ENCODE data around the gene SEMA3A. TPM values are rescaled to one million over a fixed set of nuclear protein-coding genes. Genes with fewer than 3 reads are reported as not detected.

The SEMA3A gene
- total RNA-seq, 1 experiment from 2014 or later: 32.2 TPM

GRCh38 chr7:84104826-84105225 is 89.8 kb downstream of the SEMA3A start:
- Mint-ChIP-seq H3K36me3 (no peaks in the 10 kb centered on the region; the same call in 1 of the 2 replicates), H3K4me1 (peaks cover 53% of the 10 kb centered on the region)
- DNase-seq (ENCODE audit: low spot score): no peak

More at GRCh38 chr7:84104826-84105225, 89.8 kb downstream of the SEMA3A start:
- peak overlapping the region; percentile 85 for H3K27ac Mint-ChIP-seq
- no peak for ATAC-seq
- POLR2A ChIA-PET: no interaction called here
- TF ChIP-seq CREM (CRISPR knock-in tag; IDR thresholded peaks at IDR 0.05): no peak
- TF ChIP-seq NFYB (CRISPR knock-in tag; conservative IDR thresholded peaks at IDR 0.05; ENCODE audit: low read depth): no peak
- TF ChIP-seq PRDM15 (CRISPR knock-in tag; IDR thresholded peaks at IDR 0.05): no peak
- no peak for TF ChIP-seq SMAD4 (CRISPR knock-in tag; IDR thresholded peaks at IDR 0.05)
- no peak for TF ChIP-seq ZNF232 (CRISPR knock-in tag; IDR thresholded peaks at IDR 0.05)
- no peak for TF ChIP-seq FOXK1 (CRISPR knock-in tag; IDR thresholded peaks at IDR 0.05)
- no peak for TF ChIP-seq E2F5 (CRISPR knock-in tag; IDR thresholded peaks at IDR 0.05)
- TF ChIP-seq AR (CRISPR knock-in tag; IDR thresholded peaks at IDR 0.05): no peak
- TF ChIP-seq CDX4 (CRISPR knock-in tag; IDR thresholded peaks at IDR 0.05; ENCODE audit: borderline replicate concordance): no peak
- no peak for TF ChIP-seq IRF2 (CRISPR knock-in tag; IDR thresholded peaks at IDR 0.05; ENCODE audit: borderline replicate concordance, low read depth)
- no peak for TF ChIP-seq HMGA2 (CRISPR knock-in tag; IDR thresholded peaks at IDR 0.05)
- no peak for TF ChIP-seq ZNF671 (CRISPR knock-in tag; IDR thresholded peaks at IDR 0.05)
- no peak for TF ChIP-seq TEAD1 (CRISPR knock-in tag; IDR thresholded peaks at IDR 0.05)
- no peak for TF ChIP-seq ZNF317 (CRISPR knock-in tag; IDR thresholded peaks at IDR 0.05; ENCODE audit: borderline replicate concordance, low read depth)
- TF ChIP-seq, protein P1, sequence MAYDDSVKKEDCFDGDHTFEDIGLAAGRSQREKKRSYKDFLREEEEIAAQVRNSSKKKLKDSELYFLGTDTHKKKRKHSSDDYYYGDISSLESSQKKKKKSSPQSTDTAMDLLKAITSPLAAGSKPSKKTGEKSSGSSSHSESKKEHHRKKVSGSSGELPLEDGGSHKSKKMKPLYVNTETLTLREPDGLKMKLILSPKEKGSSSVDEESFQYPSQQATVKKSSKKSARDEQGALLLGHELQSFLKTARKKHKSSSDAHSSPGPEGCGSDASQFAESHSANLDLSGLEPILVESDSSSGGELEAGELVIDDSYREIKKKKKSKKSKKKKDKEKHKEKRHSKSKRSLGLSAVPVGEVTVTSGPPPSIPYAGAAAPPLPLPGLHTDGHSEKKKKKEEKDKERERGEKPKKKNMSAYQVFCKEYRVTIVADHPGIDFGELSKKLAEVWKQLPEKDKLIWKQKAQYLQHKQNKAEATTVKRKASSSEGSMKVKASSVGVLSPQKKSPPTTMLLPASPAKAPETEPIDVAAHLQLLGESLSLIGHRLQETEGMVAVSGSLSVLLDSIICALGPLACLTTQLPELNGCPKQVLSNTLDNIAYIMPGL (CRISPR knock-in tag; IDR thresholded peaks at IDR 0.05): no peak
- no peak for TF ChIP-seq ZNF532 (CRISPR knock-in tag; IDR thresholded peaks at IDR 0.05; ENCODE audit: borderline replicate concordance)
- H3K27me3 Mint-ChIP-seq (ENCODE audit: low read depth): no peaks in the 10 kb centered on the region
- H3K9me3 Mint-ChIP-seq: no peaks in the 10 kb centered on the region
- CTCF ChIA-PET: no interaction called here
- no peak overlapping the region for H3K4me3 Mint-ChIP-seq
